ENCODE measurements around the gene SLC22A1. TPM values are rescaled to one million over a fixed set of nuclear protein-coding genes. Genes with fewer than 3 reads are reported as not detected.
A peak's percentile ranks its signal among the peaks of the same experiment; 100 is the strongest.

The SLC22A1 gene
- total and polyA plus RNA-seq, 4 donors: 0.79 to 1,107 (median 439) TPM

GRCh38 chr6:160120087-160120486 is 1.5 kb upstream of the SLC22A1 start:
- Histone ChIP-seq H3K36me3 (ENCODE audit: control insufficient read depth in 4 of 4, insufficient read depth in 3 of 4, low read depth in 1 of 4, low read length in 3 of 4) (peaks cover 0 to 10% (median 3%) of the 10 kb centered on the region in 4 donors), H3K4me3 (ENCODE audit: low read depth in 1 of 3, low read length in 3 of 3) (no peak overlapping the region), H3K27ac (ENCODE audit: low read depth in 1 of 2, low read length in 2 of 2) (peak overlapping the region; percentile 98), H3K9me3 (ENCODE audit: control insufficient read depth in 4 of 4, low read length in 3 of 4) (peaks cover 0 to 4% (median 0%) of the 10 kb centered on the region in 4 donors), H3K9ac (ENCODE audit: low read depth in 1 of 2, low read length in 2 of 2) (peak overlapping the region; percentile 10 to 86), H3K27me3 (ENCODE audit: control insufficient read depth in 4 of 4, insufficient read depth in 4 of 4, low read length in 3 of 4) (no peaks in the 10 kb centered on the region), H3K4me1 (ENCODE audit: control insufficient read depth in 4 of 4, insufficient read depth in 4 of 4, low read length in 3 of 4) (peaks cover 0 to 12% (median 3%) of the 10 kb centered on the region in 4 donors)
- 29% methylated on average over 1 of the region's 1 CpG for WGBS
- DNase-seq (ENCODE audit: low spot score): no peak
- peak; percentile 33 to 43 for TF ChIP-seq RAD21 (IDR thresholded peaks at IDR 0.05)
- no peak for TF ChIP-seq ATF3 (IDR thresholded peaks at IDR 0.05)
- peak; percentile 86 for TF ChIP-seq YY1 (IDR thresholded peaks at IDR 0.05)
- peak in 1 of 2 donors; percentile 22 for TF ChIP-seq EGR1 (IDR thresholded peaks at IDR 0.05; ENCODE audit: low read depth in 2 of 2)
- peak in 1 of 2 donors; percentile 31 for TF ChIP-seq JUND (IDR thresholded peaks at IDR 0.05)
- TF ChIP-seq MAX (IDR thresholded peaks at IDR 0.05): no peak
- TF ChIP-seq SP1 (IDR thresholded peaks at IDR 0.05): peak; percentile 37
- TF ChIP-seq GABPA (IDR thresholded peaks at IDR 0.05 in 1 of 2, conservative IDR thresholded peaks at IDR 0.05 in 1 of 2): no peak
- no peak for TF ChIP-seq TAF1 (conservative IDR thresholded peaks at IDR 0.05)
- peak; percentile 64 to 91 for TF ChIP-seq HNF4A (conservative IDR thresholded peaks at IDR 0.05)
- TF ChIP-seq REST (IDR thresholded peaks at IDR 0.05): peak; percentile 63
- TF ChIP-seq CTCF (IDR thresholded peaks at IDR 0.05; ENCODE audit: low read depth, low read length, missing input control): no peak
- TF ChIP-seq HNF4G (IDR thresholded peaks at IDR 0.05): no peak
- peak; percentile 11 to 83 for TF ChIP-seq RXRA (IDR thresholded peaks at IDR 0.05)
- TF ChIP-seq FOXA1 (IDR thresholded peaks at IDR 0.05): peak; percentile 64
- peak; percentile 73 for TF ChIP-seq FOXA2 (IDR thresholded peaks at IDR 0.05)
- peak; percentile 38 for TF ChIP-seq NR2F2 (IDR thresholded peaks at IDR 0.05)
- peak; percentile 48 for TF ChIP-seq ZBTB33 (IDR thresholded peaks at IDR 0.05)
